Measurements from ENCODE around the gene PDPN. TPM values are rescaled to one million over a fixed set of nuclear protein-coding genes. Genes with fewer than 3 reads are reported as not detected.

Gene PDPN
- total and polyA plus RNA-seq, 4 donors, result 13.3 to 46.9 (median 32.4) TPM

- no peak for DNase-seq (ENCODE audit: low read depth in 4 of 6, low spot score in 6 of 6)
- Histone ChIP-seq H3K9me3 (ENCODE audit: control insufficient read depth, insufficient read depth, low read length) (peaks cover 2% of the 10 kb centered on the region), H3K27me3 (ENCODE audit: control insufficient read depth, insufficient read depth, low read length) (no peaks in the 10 kb centered on the region), H3K27ac (ENCODE audit: low read depth, low read length) (no peak overlapping the region), H3K4me1 (ENCODE audit: control insufficient read depth, insufficient read depth, low read length) (no peaks in the 10 kb centered on the region), H3K4me3 (ENCODE audit: low read depth, low read length) (no peak overlapping the region), H3K36me3 (ENCODE audit: control insufficient read depth, insufficient read depth, low read length) (no peaks in the 10 kb centered on the region)
- WGBS (ENCODE audit: insufficient coverage), result 100% methylated on average over 1 of the region's 1 CpG
Observed at GRCh38 chr1:13652238-13652637, 68.6 kb downstream of the PDPN start.

DNA sequence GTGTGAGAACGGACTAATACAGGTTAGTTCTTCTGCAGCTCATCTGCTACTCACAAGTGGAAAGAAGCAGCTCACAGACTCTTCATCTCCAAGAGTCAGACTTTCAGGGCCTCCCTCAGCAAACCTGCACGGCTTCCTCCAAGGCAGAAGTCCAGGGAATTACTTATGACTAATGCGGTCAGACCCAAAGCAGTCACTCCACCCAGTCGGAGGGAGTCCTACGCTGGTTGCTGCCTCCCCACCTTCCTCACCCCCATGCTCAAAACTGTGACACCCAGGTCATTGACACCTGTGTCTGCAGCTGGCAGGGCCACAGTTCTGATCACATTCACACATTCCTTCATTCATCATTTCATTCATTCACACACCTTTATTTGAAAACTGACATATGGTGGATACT, 77.9 kb downstream of the PDPN start:
- Histone ChIP-seq H3K36me3 (ENCODE audit: control insufficient read depth, insufficient read depth, low read length) (no peaks in the 10 kb centered on the region), H3K27ac (ENCODE audit: low read depth, low read length) (no peak overlapping the region), H3K4me3 (ENCODE audit: low read depth, low read length) (no peak overlapping the region), H3K4me1 (ENCODE audit: control insufficient read depth, insufficient read depth, low read length) (peaks cover 5% of the 10 kb centered on the region), H3K27me3 (ENCODE audit: control insufficient read depth, insufficient read depth, low read length) (no peaks in the 10 kb centered on the region), H3K9me3 (ENCODE audit: control insufficient read depth, insufficient read depth, low read length) (no peaks in the 10 kb centered on the region)
- no peak for DNase-seq (ENCODE audit: low read depth in 4 of 6, low spot score in 6 of 6)
- 80% methylated on average over 4 of the region's 5 CpGs for WGBS (ENCODE audit: insufficient coverage)

DNA sequence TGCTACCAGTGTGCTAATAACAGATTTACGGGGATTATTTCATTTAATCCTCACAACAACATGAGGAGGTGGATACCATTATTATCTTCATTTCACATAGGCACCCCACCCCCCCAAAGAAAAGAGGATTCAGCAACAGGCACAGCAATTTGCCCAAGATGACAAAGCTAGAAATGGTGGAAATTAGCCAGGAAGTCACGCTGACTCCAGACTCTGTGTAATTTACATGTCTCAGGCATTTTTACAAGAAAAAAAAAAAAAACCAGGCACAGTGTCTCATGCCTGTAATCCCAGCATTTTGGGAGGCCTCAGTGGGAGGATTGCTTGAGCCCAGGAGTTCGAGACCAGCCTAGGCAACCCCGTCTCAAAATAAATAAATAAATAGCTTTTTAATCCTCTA, 78.9 kb downstream of the PDPN start:
- Histone ChIP-seq H3K27ac (ENCODE audit: low read depth, low read length) (no peak overlapping the region), H3K36me3 (ENCODE audit: control insufficient read depth, insufficient read depth, low read length) (no peaks in the 10 kb centered on the region), H3K9me3 (ENCODE audit: control insufficient read depth, insufficient read depth, low read length) (no peaks in the 10 kb centered on the region), H3K4me3 (ENCODE audit: low read depth, low read length) (no peak overlapping the region), H3K27me3 (ENCODE audit: control insufficient read depth, insufficient read depth, low read length) (no peaks in the 10 kb centered on the region), H3K4me1 (ENCODE audit: control insufficient read depth, insufficient read depth, low read length) (peaks cover 5% of the 10 kb centered on the region)
- WGBS (ENCODE audit: insufficient coverage), result 20% methylated on average over 1 of the region's 4 CpGs
- peak in 2 of 6 donors; percentile 16 to 43 for DNase-seq (ENCODE audit: low read depth in 4 of 6, low spot score in 6 of 6)

DNA sequence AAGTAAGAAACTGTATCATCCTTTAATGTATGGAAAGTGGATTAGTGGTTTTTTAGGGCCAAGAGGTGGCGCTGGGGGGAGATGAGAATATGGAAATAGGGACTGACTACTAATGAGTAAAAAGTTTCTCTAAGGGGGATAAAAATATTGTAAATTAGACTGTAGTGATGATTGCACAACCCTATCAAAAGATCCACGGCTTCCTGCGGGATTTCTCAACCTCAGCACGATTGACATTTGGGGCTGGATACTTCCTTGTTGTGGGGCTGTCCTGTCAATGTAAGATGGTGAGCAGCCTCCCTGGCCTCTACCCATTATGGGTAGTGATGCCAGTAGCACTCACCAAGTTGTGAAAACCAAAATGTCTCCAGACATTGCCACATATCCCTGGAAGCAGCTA, 80.3 kb downstream of the PDPN start:
- no peak for DNase-seq (ENCODE audit: low read depth in 4 of 6, low spot score in 6 of 6)
- Histone ChIP-seq H3K4me1 (ENCODE audit: control insufficient read depth, insufficient read depth, low read length) (peaks cover 5% of the 10 kb centered on the region), H3K36me3 (ENCODE audit: control insufficient read depth, insufficient read depth, low read length) (no peaks in the 10 kb centered on the region), H3K27me3 (ENCODE audit: control insufficient read depth, insufficient read depth, low read length) (no peaks in the 10 kb centered on the region), H3K9me3 (ENCODE audit: control insufficient read depth, insufficient read depth, low read length) (no peaks in the 10 kb centered on the region), H3K27ac (ENCODE audit: low read depth, low read length) (no peak overlapping the region), H3K4me3 (ENCODE audit: low read depth, low read length) (no peak overlapping the region)
- WGBS (ENCODE audit: insufficient coverage), result 100% methylated on average over 1 of the region's 4 CpGs

- Histone ChIP-seq H3K4me3 (ENCODE audit: low read depth, low read length) (no peak overlapping the region), H3K4me1 (ENCODE audit: control insufficient read depth, insufficient read depth, low read length) (peaks cover 5% of the 10 kb centered on the region), H3K9me3 (ENCODE audit: control insufficient read depth, insufficient read depth, low read length) (no peaks in the 10 kb centered on the region), H3K27me3 (ENCODE audit: control insufficient read depth, insufficient read depth, low read length) (no peaks in the 10 kb centered on the region), H3K36me3 (ENCODE audit: control insufficient read depth, insufficient read depth, low read length) (no peaks in the 10 kb centered on the region), H3K27ac (ENCODE audit: low read depth, low read length) (no peak overlapping the region)
- no peak for DNase-seq (ENCODE audit: low read depth in 4 of 6, low spot score in 6 of 6)
- WGBS (ENCODE audit: insufficient coverage), result 100% methylated on average over 1 of the region's 1 CpG
Observed at GRCh38 chr1:13664451-13664850, 80.8 kb downstream of the PDPN start.

- no peaks in the 10 kb centered on the region for H3K36me3 ChIP-seq (ENCODE audit: control insufficient read depth, insufficient read depth, low read length)
- no peak overlapping the region for H3K4me3 ChIP-seq (ENCODE audit: low read depth, low read length)
- H3K27me3 ChIP-seq (ENCODE audit: control insufficient read depth, insufficient read depth, low read length), result no peaks in the 10 kb centered on the region
- WGBS (ENCODE audit: insufficient coverage), result 79% methylated on average over 3 of the region's 5 CpGs
- no peaks in the 10 kb centered on the region for H3K9me3 ChIP-seq (ENCODE audit: control insufficient read depth, insufficient read depth, low read length)
- H3K27ac ChIP-seq (ENCODE audit: low read depth, low read length), result no peak overlapping the region
- peak in 1 of 6 donors; percentile 42 for DNase-seq (ENCODE audit: low read depth in 4 of 6, low spot score in 6 of 6)
- peaks cover 5% of the 10 kb centered on the region for H3K4me1 ChIP-seq (ENCODE audit: control insufficient read depth, insufficient read depth, low read length)
Observed at GRCh38 chr1:13666317-13666716, 82.7 kb downstream of the PDPN start.

Small RNA genes within 50 kb of the gene (small RNA-seq; reads per million reads assigned to genes)
- not detected for gene RNA5SP41 (ENCODE audit: low replicate concordance)

Other genes with a start within 250 kb of the PDPN start
- not detected for gene PRAMEF14, start 236.7 kb upstream of the PDPN start, total RNA-seq
- not detected for gene PRAMEF14, start 236.7 kb upstream of the PDPN start, polyA plus RNA-seq (ENCODE audit: insufficient read length in 2 of 2)
- gene PRAMEF19, start 211.9 kb upstream of the PDPN start, total RNA-seq, result not detected
- not detected for gene PRAMEF19, start 211.9 kb upstream of the PDPN start, polyA plus RNA-seq (ENCODE audit: insufficient read length in 2 of 2)
- not detected for gene PRAMEF17, start 194.2 kb upstream of the PDPN start, total RNA-seq
- not detected for gene PRAMEF17, start 194.2 kb upstream of the PDPN start, polyA plus RNA-seq (ENCODE audit: insufficient read length in 2 of 2)
- not detected for gene PRAMEF20, start 173.4 kb upstream of the PDPN start, total RNA-seq
- gene PRAMEF20, start 173.4 kb upstream of the PDPN start, polyA plus RNA-seq (ENCODE audit: insufficient read length in 2 of 2), result not detected
- 1 to 10 TPM in 1 of 2 donors, under 1 TPM in 1; 0.55 to 1.7 TPM for gene LRRC38, start 69.8 kb upstream of the PDPN start, total RNA-seq
- gene LRRC38, start 69.8 kb upstream of the PDPN start, polyA plus RNA-seq (ENCODE audit: insufficient read length in 2 of 2), result 1 to 10 TPM; 3.8 to 4.8 TPM
- 10 to 100 TPM; 23.1 to 40.1 TPM for gene PRDM2, start 116.4 kb downstream of the PDPN start, total RNA-seq
- gene PRDM2, start 116.4 kb downstream of the PDPN start, polyA plus RNA-seq (ENCODE audit: insufficient read length in 2 of 2), result 10 to 100 TPM; 55.7 to 56.3 TPM

Measured in spinal cord (tissue), 10 donors.